Suppressor macrophage (primary cell): ENCODE data around the gene TTC13.

Experiments used
- DNase-seq, 4 experiments: peaks; one replicate each; pipeline ENCODE4 v3.0.0-alpha.2; 2020 to 2022

Gene TTC13

DNA sequence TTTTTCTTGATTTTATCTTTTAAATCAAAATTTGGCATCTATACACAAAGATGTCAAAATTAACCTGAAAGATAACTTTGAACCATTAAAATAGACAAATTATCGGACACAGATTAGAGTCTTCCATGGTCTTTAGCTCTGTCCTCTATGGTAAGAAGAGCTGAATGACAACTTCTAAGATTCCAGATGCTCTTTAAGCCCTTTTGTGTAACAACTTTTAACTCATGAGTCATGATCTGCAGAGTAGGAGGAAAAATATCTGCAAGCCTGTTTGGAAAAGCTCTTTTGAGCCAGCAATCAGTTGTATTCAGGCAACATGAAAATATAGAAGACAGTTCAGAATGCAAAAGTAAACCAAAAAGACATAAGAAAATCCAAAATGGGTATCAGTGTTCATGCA is 37.8 kb downstream of the TTC13 start:
- no peak for DNase-seq

DNA sequence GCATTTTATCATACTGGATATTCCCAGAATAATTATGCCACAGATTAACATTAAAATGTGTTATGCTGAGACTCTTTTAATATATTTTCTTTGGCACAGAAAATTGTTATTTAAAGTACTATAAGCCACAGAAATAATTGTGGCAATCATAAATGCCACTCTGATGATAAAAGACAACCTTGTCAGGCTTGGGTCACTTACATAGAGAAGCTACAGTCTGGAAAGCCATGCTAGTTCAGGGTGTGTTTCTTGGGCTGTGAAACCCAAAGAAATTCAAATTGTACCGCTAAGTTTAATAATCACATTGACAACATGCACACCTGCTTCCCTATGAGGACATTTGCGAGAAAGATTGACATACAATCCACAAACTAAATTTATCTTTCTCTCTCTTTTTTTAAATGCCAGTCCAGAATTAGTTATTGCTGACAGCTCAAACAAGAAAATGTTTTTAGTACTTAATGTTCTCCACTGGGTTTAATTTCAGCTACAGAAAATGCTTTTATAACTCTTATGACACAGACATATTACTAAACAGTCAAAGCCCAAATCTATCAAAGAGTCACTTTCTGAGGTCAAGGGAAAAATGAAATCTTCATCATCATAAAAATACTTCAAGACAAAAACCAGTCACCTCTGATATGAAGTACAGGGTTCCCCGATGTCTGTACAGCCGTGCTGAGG is 38.7 kb downstream of the TTC13 start:
- no peak for DNase-seq

DNA sequence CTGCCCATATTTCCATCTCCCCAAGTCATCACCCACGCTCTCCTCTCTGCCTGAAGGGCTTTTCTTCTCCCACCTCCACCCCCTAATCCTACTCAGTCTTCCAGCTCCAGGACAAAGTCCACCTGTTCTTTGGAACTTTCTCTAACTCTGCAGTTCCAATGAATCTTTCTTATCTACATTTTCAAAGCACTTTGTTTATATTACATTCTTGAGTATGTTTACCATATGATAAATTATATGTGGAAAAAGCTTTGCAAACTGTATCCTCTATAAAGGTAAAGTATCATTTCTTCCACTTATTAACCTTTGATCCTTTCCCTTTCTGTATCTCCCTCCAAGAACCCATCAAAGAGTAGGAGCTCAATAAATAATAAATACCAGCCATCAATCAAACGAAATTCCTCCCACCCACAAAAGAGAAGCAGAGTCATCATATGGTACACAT is 39.7 kb downstream of the TTC13 start:
- no peak for DNase-seq

DNA sequence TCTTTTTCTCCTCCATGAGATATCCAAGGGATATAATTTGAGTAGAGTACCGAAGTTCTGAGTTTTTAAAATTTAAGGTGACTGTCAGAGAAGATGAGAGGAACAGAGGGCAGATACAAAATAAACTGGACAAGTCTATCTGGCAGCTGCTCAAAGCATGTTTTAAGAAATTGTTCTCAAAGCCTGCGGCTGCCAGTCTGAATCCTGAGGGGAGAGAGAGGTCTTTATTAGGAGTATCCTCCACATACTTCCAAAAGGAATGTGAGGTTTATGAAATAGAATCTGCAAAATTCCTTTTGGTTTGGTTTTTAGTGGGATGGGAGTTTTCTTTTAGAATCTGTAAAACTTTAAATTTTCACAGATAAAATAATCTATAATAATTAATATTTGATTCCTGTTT is 41.3 kb downstream of the TTC13 start:
- DNase-seq, result no peak

DNA sequence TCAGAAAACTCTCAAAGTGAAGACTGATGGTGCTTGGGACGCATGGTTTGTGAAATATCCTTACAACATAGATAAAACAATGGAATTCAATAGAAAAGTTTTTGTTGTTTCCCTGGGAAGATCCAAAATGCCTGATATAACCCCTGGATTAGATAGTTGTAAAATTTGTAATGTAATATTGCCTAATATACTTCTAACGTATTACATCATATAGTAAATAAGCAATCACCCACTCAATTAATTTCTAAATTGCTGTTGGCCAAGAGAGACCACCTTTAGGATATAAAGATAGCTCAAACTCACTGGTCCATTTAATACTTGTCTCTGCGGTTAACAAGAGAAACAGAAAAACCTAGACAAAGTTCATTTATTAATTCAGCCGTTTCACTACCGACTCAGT is 42.2 kb downstream of the TTC13 start:
- no peak for DNase-seq

DNA sequence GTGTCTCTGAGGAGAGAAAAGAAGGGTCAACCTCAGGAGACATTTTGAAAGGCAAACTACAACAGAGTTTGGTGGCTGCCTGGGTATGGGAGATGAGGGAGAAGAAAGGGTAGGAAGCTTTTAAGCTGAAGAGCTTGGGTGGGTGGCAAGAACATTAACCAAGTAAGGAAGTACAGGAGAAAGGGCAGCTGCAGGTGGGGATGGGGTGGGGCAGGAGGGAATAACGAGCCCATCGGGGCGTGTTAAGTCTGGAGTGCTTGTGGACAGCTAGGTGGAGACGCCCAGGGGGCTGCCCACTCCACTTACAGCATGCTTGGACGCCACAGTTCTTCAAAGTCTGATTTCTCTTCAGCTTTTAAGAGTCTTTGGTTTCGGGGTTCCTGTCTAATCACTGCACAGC is 42.8 kb downstream of the TTC13 start:
- no peak for DNase-seq

DNA sequence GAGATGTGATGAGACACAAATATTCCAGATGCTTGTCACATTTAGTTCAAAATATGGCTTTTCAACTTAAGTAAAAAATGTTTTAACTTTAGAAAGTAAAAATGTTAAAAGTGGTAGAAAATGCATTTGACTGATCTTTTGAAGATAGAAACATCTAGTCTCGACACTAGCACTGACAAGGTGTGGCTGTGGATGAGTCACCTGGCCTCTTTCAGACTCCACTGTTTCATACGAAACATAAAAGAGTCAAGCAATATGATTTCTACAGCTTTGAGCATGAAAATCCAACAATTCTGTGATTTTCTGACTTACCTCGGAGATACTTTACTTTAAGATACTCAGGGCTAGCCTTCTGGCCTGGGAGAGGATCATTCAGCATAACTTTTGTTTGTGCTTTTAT is 47.7 kb downstream of the TTC13 start:
- no peak for DNase-seq

DNA sequence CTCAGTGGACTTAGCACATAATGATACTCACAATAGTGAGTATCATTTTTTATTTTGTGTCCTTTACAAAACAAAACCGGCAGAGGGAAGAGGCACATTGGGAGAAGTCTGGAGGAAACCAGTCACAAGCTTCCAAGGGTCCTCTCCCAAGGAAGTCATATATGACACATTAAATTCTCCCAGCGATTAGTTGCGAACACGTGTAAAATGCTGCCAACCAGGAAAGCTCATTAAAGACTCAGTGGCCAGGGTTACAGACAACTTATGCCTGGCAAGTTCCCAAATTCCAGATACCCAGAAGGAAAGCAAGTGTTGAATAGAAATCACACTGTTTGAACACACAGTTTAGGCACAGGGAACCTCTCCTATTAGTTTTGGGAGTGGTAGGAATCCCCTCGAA is 52.5 kb downstream of the TTC13 start:
- DNase-seq, result no peak

DNA sequence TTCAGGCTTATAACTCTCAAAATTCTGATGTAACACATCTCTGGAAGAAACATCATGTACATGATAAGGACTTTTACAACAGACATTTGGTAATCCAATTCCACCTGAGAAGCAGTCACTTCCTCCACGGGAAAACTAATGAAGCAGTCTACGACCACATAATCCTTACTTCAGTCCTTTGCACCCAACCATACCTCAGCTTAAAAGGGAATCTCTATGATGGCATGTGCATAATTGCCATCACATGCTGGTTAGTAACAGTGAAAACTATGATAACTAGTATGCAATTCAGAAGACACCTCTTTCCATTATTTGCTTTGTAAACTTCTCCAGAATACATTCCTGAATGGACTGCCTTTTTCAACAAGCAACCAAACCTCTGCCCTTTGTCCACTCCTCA is 53.1 kb downstream of the TTC13 start:
- no peak for DNase-seq

DNA sequence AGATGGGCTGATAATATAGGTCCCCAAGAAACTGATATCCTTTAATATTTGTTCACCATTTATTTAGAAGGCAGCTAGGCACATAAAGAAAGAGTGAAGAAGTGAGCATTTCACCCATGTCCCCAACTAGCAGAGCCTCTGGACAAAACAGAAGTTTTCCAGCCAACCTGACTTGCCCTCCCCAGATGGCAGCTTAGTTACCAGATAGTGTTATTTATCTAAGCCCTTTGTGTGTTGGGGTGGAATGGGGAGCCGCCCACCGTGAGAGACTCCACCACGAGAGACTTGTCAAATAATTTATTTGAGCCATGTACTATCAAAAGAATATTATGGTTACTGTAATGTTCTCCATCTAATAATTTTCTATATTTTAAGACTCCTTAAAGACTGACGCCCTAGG is 55.5 kb downstream of the TTC13 start:
- no peak for DNase-seq

DNA sequence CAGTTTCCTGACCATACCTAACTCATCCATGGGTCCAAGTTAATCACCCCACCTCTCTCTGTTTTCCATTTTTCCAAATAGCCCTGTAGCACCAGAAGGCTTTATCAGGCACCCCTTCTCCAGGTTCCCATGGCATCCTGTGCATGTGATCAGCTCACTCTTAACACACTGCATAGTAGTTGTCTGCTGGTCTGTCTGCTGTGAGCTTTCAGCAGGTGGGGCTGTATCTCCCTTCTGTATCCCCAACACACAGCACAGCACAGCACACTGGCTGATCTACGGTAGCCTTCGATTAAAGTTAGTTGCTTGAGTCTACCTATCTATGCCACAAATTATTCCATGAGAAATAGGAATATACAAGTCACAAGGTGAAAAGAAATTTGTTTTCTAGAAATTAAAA is 56.0 kb downstream of the TTC13 start:
- no peak for DNase-seq

DNA sequence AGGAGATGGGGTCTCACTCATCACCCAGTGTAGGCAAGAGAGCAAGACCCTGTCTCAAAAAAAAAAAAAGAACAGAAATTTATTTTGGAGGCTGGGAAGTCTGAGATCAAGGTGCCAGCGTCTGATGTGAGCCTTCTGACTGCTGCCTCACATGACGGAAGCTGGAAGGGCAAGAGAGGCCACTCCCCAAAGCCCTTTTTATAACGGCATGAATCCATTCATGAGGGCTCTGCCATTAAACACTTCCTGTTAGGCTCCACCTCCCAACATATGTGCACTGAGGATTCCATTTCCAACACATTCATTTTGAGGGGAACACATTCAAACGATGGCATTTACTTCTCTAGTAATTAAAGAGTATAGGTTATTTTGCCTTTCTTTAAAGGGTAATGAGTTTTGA is 59.5 kb downstream of the TTC13 start:
- DNase-seq, result no peak

DNA sequence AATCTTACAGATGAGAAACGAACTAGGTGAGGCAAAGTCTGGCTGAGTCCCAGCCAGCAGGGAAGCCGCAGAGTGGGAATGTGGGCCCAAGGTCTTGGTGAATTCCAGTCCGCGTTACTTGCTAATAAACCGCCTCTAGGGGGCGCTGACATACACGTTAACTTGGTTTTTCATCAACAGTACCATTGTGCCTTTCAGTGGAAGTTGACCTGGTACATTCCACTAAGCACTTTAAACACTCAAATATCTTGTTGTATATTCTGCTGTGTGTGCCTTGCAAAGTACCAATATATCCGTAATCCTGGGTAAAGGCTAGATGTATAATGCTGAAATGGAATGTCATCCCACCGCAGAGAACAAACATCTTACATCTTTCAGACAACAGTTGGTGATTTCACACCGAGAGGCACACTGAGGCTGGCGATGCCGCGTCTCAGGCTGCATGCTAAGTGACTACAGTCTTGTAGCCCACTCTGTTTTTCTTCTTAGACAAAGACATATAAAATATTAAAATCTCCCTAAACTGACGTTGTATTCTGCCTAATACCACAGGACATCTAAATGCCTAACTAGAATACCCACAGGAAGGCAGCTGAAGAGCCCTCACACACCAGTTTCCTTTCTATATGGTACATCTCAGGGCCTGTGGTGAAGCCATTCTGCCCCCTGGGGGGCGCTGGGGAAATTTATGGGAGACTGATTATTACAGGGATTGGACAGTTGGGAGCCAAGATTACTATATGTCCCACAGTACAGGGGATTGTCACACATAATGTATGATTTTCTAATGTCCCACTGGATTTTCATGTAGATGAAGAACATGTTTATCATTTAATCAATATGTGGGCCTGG is 61.2 kb downstream of the TTC13 start:
- DNase-seq, result peak; percentile 83 to 94 (median 88)

DNA sequence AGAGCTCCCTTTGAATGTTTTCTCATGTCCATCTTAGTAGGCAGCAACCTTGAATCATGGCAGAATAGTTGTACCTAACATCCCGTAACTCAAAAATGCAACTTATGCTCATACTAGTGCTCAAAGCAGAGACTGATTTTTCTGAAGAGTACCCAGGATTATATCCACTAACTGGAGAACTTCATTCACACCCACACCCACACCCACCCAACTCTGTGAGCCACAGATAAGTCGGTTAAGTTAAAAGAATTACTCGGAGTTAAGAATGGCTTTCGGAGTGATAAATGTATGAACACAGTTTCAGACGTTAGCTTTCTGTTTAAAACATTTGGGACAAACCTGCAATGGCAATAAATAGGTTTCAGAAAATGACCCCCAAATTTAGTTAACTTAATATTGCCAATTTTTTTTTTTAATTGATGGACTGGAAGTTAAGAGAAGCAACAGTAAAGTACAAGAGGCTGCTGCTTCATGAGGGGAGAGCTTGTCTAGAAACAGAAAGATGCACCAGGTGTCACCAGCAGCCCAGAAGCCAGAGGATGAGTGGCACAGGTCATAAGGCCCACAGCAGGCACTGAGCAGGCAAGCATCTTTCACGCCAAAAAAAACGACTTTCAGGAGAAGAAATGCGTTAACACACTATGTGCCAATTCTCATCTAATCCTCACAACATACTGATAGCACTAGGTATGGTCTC is 61.9 kb downstream of the TTC13 start:
- no peak for DNase-seq

DNA sequence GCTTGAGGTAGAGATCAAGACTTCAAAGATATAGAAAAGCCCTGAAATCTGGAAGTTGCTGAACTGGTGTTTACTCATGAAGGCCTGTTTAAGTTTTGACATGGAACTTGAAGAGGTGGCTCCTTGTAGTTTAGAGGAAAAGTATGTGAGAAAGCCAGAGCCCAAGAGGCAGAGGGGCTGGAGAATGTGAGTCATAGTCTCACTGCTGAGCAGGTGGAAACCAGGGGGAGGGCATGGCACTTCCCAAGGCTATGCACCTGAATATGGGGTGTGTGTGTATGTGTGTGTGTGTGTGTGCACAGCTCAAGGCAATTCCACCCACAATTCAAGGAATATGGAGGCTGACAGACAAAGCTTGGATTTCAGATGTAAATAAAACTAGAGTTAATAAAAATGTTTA is 63.6 kb downstream of the TTC13 start:
- DNase-seq, result no peak

DNA sequence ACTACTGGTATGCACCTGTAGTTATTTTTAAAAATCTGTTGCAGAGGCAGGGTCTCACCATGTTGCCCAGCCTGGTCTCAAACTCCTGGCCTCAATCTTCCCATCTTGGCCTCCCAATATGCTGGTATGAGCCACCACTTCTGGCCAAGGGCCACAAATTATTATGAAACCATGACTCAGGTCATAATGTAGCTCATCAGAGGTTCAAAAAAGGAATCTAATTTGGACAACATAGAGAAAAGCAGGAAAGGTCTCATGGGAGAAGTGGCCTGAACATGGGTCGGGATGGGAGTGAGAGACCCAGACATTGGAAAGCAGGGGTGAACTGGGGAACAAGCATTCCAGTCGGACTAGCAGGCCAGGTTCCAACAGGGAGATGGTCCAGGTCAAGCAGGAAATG is 65.2 kb downstream of the TTC13 start:
- DNase-seq, result no peak

DNA sequence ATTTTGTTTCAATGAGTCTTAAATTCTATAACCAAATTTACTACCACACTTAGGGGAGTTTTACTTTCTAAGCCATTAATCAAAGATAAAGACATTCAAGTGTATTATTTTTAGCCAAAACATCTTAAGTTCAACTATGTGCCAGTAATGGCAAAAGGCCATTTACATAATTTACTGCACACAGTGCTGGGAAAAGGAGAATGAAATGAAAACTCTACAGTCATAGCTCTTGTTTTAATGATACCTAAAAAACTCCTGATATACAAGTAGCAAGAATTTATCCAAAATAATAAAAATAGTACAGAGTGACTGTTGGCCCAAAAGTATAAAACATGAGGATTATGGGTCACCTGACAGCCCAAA is 67.9 kb downstream of the TTC13 start:
- DNase-seq, result no peak

DNA sequence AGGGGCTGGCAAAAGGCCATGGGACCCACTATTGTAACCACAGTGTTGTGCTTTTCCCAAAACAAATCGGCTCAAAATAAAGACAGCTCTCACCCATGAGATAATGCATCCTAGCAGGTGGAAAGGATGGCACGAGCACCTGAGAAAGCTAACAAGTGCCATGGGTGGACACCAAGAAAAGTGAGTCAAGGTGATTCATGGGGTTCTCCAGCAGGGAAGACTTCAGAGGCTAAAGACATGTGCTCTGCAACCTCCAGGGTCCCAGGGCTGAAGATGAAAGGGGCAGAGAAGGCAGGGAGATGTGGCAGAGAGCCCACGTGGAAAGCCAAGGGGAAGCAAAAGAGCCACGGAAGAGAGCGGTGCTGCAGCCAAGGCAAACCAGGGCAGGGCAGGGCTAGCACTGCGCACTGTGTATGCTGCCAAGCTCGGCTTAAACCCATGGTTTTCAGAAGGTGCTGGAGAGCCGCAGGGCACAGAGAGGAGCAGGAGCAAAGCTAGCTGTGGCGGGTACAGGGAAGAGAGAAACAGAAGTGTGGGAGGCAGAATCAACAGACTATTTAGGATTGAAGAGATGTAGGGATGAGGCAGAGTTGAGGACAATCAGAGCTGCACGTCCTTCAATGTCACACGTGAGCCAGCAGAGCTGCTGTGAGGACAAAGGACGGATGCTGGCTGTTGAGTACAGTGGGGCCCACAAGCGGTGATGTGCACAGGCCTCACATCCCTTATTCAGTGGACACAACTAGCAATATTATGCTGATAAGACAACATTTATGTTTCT is 68.5 kb downstream of the TTC13 start:
- no peak for DNase-seq

DNA sequence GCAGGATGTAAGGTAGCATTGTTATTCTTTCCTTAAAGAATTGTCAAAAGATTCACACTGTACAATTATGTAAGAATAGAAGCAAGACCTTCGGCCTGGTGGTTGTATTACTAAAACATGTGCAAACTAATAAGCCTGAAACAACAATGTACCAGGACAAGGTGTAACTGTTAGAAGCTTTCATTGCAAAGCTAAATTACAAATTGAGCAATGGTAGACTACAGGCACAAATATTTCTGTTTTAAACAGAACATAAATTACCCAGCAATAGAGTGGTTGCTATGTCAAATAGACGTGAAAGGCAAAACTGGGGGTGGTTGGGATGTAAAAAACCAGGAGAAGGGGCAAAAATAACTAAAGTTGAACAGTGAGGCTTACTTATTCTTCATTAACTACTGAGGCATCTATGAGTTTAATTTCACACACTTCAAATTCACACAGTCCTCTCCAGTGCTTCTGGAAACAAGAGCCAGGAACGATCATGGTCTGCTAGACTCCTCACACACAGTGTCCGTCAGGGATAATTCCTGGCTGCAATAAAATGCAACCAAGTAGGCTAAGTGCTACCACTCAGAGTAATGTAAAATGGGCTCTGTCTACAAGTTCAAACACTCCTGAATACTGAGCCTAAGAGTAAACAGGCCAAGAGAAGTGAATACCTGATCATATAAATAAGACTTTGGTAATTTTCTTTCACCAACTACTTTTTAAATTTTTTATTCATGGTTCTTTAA is 71.0 kb downstream of the TTC13 start:
- no peak for DNase-seq

DNA sequence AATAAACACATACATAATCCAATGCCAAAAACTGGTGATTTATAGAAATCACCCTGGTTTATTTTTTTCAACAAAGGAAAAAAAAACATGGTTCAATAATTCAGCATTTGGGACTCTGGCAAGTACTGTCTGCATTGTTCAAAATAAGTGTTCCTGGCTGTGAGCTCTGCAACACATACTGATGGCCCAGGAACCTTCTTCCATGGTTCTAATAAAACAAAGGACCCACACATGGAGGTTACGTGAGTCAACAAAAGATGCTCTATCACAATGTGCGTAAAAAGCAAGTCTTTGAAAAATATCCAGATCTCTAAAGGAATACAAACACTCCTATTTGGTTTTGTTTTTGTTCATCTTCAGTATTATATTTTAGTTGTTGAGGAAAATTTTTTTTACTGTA is 72.4 kb downstream of the TTC13 start:
- no peak for DNase-seq

DNA sequence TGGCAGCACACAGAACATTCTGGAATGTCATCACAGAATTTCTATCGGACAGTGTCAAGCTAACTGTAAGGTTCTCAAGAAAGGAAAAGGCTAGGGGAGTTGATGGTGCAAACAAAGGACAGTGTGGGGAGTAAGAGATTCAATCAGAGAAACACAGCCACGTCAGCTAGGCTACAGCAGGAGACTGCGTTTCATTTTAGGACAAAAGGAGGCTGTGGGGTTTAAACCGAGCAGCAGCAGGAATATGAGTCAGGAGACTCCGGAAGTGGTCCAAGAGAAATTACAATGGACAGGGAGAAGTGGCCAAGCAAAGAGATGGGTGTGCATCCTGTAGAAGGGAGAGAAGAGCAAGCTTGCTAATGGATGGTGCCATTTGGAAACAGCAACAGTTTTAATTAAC is 72.9 kb downstream of the TTC13 start:
- no peak for DNase-seq

DNA sequence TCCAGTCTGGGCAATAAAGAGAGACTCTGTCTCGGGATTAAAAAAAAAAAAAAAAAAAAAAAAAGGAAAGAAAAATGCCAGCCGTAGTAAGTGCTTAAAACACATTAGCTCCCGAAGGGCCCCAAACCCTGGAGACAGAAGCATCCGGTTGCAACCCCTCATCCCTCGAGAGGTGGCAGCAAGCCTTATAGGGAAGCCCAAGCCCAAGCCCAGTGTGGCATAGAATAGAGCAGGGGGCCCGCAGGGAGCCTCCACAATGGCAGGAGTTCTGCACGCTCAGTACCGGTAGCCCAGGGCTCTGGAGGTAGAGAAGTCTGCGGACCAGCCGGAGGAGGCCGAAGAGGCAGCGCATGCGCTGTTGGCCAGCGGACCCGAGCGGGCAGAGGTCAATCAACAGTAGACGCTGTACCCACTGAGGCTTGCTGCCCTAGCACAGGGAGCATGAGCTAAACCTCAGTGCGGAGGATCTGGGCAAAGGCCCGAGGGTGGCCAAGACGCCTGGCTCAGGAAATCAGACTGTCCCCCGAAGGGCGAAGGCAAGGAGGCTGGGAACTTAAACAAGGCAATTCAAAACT is 76.2 kb downstream of the TTC13 start:
- no peak for DNase-seq
